Keratinocyte (primary cell): Measurements from ENCODE around the gene VWDE. TPM values are rescaled to one million over a fixed set of nuclear protein-coding genes. Genes with fewer than 3 reads are reported as not detected.

Experiments used
- DNase-seq: peaks from one replicate; pipeline ENCODE4 v3.0.0-alpha.2; 2011; ENCODE audit warnings: low read depth, missing footprints, low spot score
- FAIRE-seq: peaks from 2 replicates; lab custom pipeline; 2011; peaks lifted over from hg19 to GRCh38; lab: Jason Lieb, UNC
- H2AFZ ChIP-seq: 2 replicates; pipeline ENCODE4 v1.6.0; 2012; ENCODE audit warnings: low read length, control low read depth, inconsistent platforms; ENCODE audit not compliant: control insufficient read depth
- H3K27ac ChIP-seq: 2 replicates; pipeline ENCODE4 v1.5.1; 2011; ENCODE audit warnings: low read length; ENCODE audit not compliant: control insufficient read depth, insufficient read depth
- H3K27me3 ChIP-seq: 3 replicates; pipeline ENCODE4 v1.6.0; 2011; ENCODE audit warnings: low read length; ENCODE audit not compliant: control insufficient read depth, insufficient read depth; ENCODE audit errors: extremely low read depth
- H3K36me3 ChIP-seq, 2 experiments: 2 replicates in 1 of 2; 3 replicates in 1 of 2; pipeline ENCODE4 v1.5.1; 2011; ENCODE audit warnings: low read length in 2 of 2, mild to moderate bottlenecking in 1 of 2; ENCODE audit not compliant: control insufficient read depth in 2 of 2, insufficient read depth in 2 of 2; ENCODE audit errors: extremely low read depth in 1 of 2
- H3K4me1 ChIP-seq: 3 replicates; pipeline ENCODE4 v1.5.1; 2011; ENCODE audit warnings: low read length; ENCODE audit not compliant: control insufficient read depth, insufficient read depth; ENCODE audit errors: extremely low read depth
- H3K4me2 ChIP-seq: 3 replicates; pipeline ENCODE4 v1.6.0; 2011; ENCODE audit warnings: low read depth, low read length; ENCODE audit not compliant: control insufficient read depth, insufficient read depth; ENCODE audit errors: extremely low read depth
- H3K4me3 ChIP-seq, 3 experiments: fragments of 200-600 bp in 1 of 3; sonication (generic) in 1 of 3; 2 replicates in 2 of 3; 3 replicates in 1 of 3; pipeline ENCODE4 v1.5.1; 2011 to 2016; ENCODE audit warnings: low read length in 3 of 3, mild to moderate bottlenecking in 3 of 3, control low read depth in 2 of 3, inconsistent platforms in 1 of 3, low read depth in 1 of 3, mixed read lengths in 1 of 3, mixed run types in 1 of 3, moderate library complexity in 1 of 3; ENCODE audit not compliant: control insufficient read depth in 2 of 3, insufficient read depth in 2 of 3; ENCODE audit errors: extremely low read depth in 1 of 3
- H3K79me2 ChIP-seq: 2 replicates; pipeline ENCODE4 v1.6.0; 2012; ENCODE audit warnings: low read length; ENCODE audit not compliant: control insufficient read depth, insufficient read depth
- H3K9ac ChIP-seq: 3 replicates; pipeline ENCODE4 v1.6.0; 2011; ENCODE audit warnings: low read length; ENCODE audit not compliant: control insufficient read depth, insufficient read depth; ENCODE audit errors: extremely low read depth
- H3K9me1 ChIP-seq: 3 replicates; pipeline ENCODE4 v1.6.0; 2011; ENCODE audit warnings: low read length; ENCODE audit not compliant: control insufficient read depth, insufficient read depth; ENCODE audit errors: extremely low read depth
- H3K9me3 ChIP-seq: 2 replicates; pipeline ENCODE4 v1.5.1; 2012; ENCODE audit warnings: low read depth, low read length; ENCODE audit not compliant: control insufficient read depth
- H4K20me1 ChIP-seq: 3 replicates; pipeline ENCODE4 v1.6.0; 2011; ENCODE audit warnings: low read length; ENCODE audit not compliant: control insufficient read depth, insufficient read depth; ENCODE audit errors: extremely low read depth
- EZH2 ChIP-seq: IDR thresholded peaks from one replicate; pipeline ENCODE4 v1.6.1; 2012; ENCODE audit warnings: inconsistent platforms, mild to moderate bottlenecking, low read length, moderate library complexity
- dilution Hi-C: fragments of 300-500 bp; cut with MboI; formaldehyde crosslinking; loops from one replicate; pipeline ENCODE4 v1.7.0; 2020; ENCODE audit warnings: low sequenced_read_pairs; ENCODE audit not compliant: extremely low pct_ligation_motif_present
- polyA plus RNA-seq, 5 experiments: library from polyadenylated mRNA; depleted of rRNA in 3 of 5; stranded (reverse) in 3 of 5; stranded (forward) in 1 of 5; unstranded in 1 of 5; fragments of >200 nt; gene quantifications; 1 replicate in 1 of 5; 2 replicates in 3 of 5; 3 replicates in 1 of 5; pipeline versions ENCODE4 v1.2.1 to v1.2.3, GENCODE V29; 2011 to 2012; ENCODE audit warnings: missing spikeins in 2 of 5, low read depth in 1 of 5, low replicate concordance in 1 of 5
- TF ChIP-seq, protein P1 (sequence below), 3 experiments: IDR thresholded peaks in 1 of 3; conservative IDR thresholded peaks in 1 of 3; optimal IDR thresholded peaks in 1 of 3; 2 replicates in 2 of 3; 3 replicates in 1 of 3; pipeline versions ENCODE3 to v1.5.1; 2011; ENCODE audit warnings: low read length in 3 of 3, mild to moderate bottlenecking in 3 of 3, moderate library complexity in 2 of 3, control low read depth in 1 of 3, inconsistent platforms in 1 of 3; ENCODE audit not compliant: insufficient read depth in 2 of 3; ENCODE audit errors: extremely low read depth in 1 of 3

Gene VWDE
- polyA plus RNA-seq, 1 donor (not counting 4 experiments of a cell fraction or from before 2014, with no cell fraction given), result 0.01 TPM

GRCh38 chr7:12391922-12392615 is 11.6 kb downstream of the VWDE start:
- FAIRE-seq (no peak), DNase-seq (no peak)
- no peaks in the 10 kb centered on the region for H3K9me1 ChIP-seq
- H3K79me2 ChIP-seq, result no peaks in the 10 kb centered on the region
- no peaks in the 10 kb centered on the region for H3K36me3 ChIP-seq
- no peak overlapping the region for H3K27ac ChIP-seq
- no peaks in the 10 kb centered on the region for H4K20me1 ChIP-seq
- no peak overlapping the region for H3K9ac ChIP-seq
- H3K4me2 ChIP-seq, result no peak overlapping the region
- H3K9me3 ChIP-seq, result no peaks in the 10 kb centered on the region
- dilution Hi-C loops, result no loop called here
- no peaks in the 10 kb centered on the region for H3K27me3 ChIP-seq
- TF ChIP-seq, protein P1, sequence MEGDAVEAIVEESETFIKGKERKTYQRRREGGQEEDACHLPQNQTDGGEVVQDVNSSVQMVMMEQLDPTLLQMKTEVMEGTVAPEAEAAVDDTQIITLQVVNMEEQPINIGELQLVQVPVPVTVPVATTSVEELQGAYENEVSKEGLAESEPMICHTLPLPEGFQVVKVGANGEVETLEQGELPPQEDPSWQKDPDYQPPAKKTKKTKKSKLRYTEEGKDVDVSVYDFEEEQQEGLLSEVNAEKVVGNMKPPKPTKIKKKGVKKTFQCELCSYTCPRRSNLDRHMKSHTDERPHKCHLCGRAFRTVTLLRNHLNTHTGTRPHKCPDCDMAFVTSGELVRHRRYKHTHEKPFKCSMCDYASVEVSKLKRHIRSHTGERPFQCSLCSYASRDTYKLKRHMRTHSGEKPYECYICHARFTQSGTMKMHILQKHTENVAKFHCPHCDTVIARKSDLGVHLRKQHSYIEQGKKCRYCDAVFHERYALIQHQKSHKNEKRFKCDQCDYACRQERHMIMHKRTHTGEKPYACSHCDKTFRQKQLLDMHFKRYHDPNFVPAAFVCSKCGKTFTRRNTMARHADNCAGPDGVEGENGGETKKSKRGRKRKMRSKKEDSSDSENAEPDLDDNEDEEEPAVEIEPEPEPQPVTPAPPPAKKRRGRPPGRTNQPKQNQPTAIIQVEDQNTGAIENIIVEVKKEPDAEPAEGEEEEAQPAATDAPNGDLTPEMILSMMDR (optimal IDR thresholded peaks at IDR 0.05 in 1 of 3, IDR thresholded peaks at IDR 0.05 in 1 of 3, conservative IDR thresholded peaks at IDR 0.05 in 1 of 3; ENCODE audit: extremely low read depth in 1 of 3, insufficient read depth in 2 of 3, low read length in 3 of 3), result no peak
- no peak for TF ChIP-seq EZH2
- no peak overlapping the region for H3K4me3 ChIP-seq
- H3K4me1 ChIP-seq, result no peaks in the 10 kb centered on the region
- H2AFZ ChIP-seq, result no peak overlapping the region

- Histone ChIP-seq H3K36me3 (no peaks in the 10 kb centered on the region), H2AFZ (no peak overlapping the region), H3K9me3 (no peaks in the 10 kb centered on the region), H3K4me2 (no peak overlapping the region), H3K79me2 (no peaks in the 10 kb centered on the region), H3K27me3 (no peaks in the 10 kb centered on the region), H3K9me1 (no peaks in the 10 kb centered on the region), H3K9ac (no peak overlapping the region), H3K4me1 (no peaks in the 10 kb centered on the region), H4K20me1 (no peaks in the 10 kb centered on the region), H3K4me3 (no peak overlapping the region), H3K27ac (no peak overlapping the region)
- TF ChIP-seq, protein P1 (optimal IDR thresholded peaks at IDR 0.05 in 1 of 3, IDR thresholded peaks at IDR 0.05 in 1 of 3, conservative IDR thresholded peaks at IDR 0.05 in 1 of 3; ENCODE audit: extremely low read depth in 1 of 3, insufficient read depth in 2 of 3, low read length in 3 of 3), result peak; percentile 73 to 80 (median 80)
- no peak for TF ChIP-seq EZH2
- DNase-seq (no peak), FAIRE-seq (peak; percentile 59)
- dilution Hi-C loops, result no loop called here
Observed at GRCh38 chr7:12389089-12389700, 14.5 kb downstream of the VWDE start.
